CD4-positive, alpha-beta memory T cell (primary cell): Measurements from ENCODE around the gene MZF1. TPM values are rescaled to one million over a fixed set of nuclear protein-coding genes. Genes with fewer than 3 reads are reported as not detected.

Source experiments
- CTCF ChIA-PET: fragments of 350-600 bp; sonication (Branson Sonifier 250); formaldehyde crosslinking; loops from one replicate; lab custom pipeline; 2021; ENCODE audit warnings: inconsistent platforms; ENCODE audit not compliant: partially characterized antibody; lab: Charles Lee
- POLR2A ChIA-PET: fragments of 350-600 bp; sonication (Branson Sonifier 250); formaldehyde crosslinking; loops from one replicate; lab custom pipeline; 2021; ENCODE audit not compliant: partially characterized antibody; lab: Charles Lee
- DNase-seq, 5 donors: peaks; one replicate each; pipeline versions ENCODE4 v3.0.0 to v3.0.0-alpha.2; 2020 to 2022; ENCODE audit warnings: mixed read lengths in 1 of 5
- H3K27ac ChIP-seq: one replicate; pipeline ENCODE4 v1.7.0; 2013; ENCODE audit warnings: low read depth, low read length
- H3K27me3 ChIP-seq: 2 replicates; pipeline ENCODE4 v1.7.0; 2013; ENCODE audit warnings: mild to moderate bottlenecking, low read length, moderate library complexity; ENCODE audit not compliant: insufficient read depth
- H3K36me3 ChIP-seq: 2 replicates; pipeline ENCODE4 v1.7.0; 2013; ENCODE audit warnings: mild to moderate bottlenecking, low read length, moderate library complexity; ENCODE audit not compliant: insufficient read depth
- H3K4me1 ChIP-seq: 2 replicates; pipeline ENCODE4 v1.7.0; 2013; ENCODE audit warnings: mild to moderate bottlenecking, low read length, moderate library complexity; ENCODE audit not compliant: insufficient read depth
- H3K4me3 ChIP-seq, 2 donors: one replicate each; pipeline ENCODE4 v1.7.0; 2013; ENCODE audit warnings: low read length in 2 of 2, mild to moderate bottlenecking in 1 of 2
- H3K9me3 ChIP-seq, 2 donors: one replicate each; pipeline ENCODE4 v1.7.0; 2013; ENCODE audit warnings: low read length in 2 of 2, control low read depth in 1 of 2; ENCODE audit not compliant: control insufficient read depth in 1 of 2
- H3K27ac Mint-ChIP-seq, 7 donors: one replicate each; pipeline ENCODE4 v1.8.0; 2020 to 2021; ENCODE audit warnings: mixed read lengths in 7 of 7, mild to moderate bottlenecking in 6 of 7, inconsistent platforms in 3 of 7, moderate library complexity in 3 of 7
- H3K27me3 Mint-ChIP-seq, 2 donors: one replicate each; pipeline ENCODE4 v1.8.0; 2020 to 2021; ENCODE audit warnings: mixed read lengths in 2 of 2
- H3K36me3 Mint-ChIP-seq, 2 donors: one replicate each; pipeline ENCODE4 v1.8.0; 2020 to 2021; ENCODE audit warnings: mixed read lengths in 2 of 2, inconsistent platforms in 1 of 2, mild to moderate bottlenecking in 1 of 2
- H3K4me1 Mint-ChIP-seq, 4 donors: one replicate each; pipeline ENCODE4 v1.8.0; 2020 to 2021; ENCODE audit warnings: mixed read lengths in 4 of 4, mild to moderate bottlenecking in 1 of 4
- H3K4me3 Mint-ChIP-seq, 8 donors: one replicate each; pipeline ENCODE4 v1.8.0; 2020 to 2021; ENCODE audit warnings: mixed read lengths in 8 of 8, mild to moderate bottlenecking in 7 of 8, moderate library complexity in 6 of 8, inconsistent platforms in 3 of 8
- H3K9me3 Mint-ChIP-seq, 8 donors: one replicate each; pipeline ENCODE4 v1.8.0; 2020 to 2021; ENCODE audit warnings: mixed read lengths in 8 of 8, mild to moderate bottlenecking in 5 of 8, inconsistent platforms in 3 of 8, moderate library complexity in 1 of 8
- intact Hi-C: fragments of 100-400 bp; cut with micrococcal nuclease; formaldehyde crosslinking; loops from one replicate; pipeline ENCODE4 v1.15.1; 2023
- microRNA-seq: library from miRNA; unstranded; fragments of <30 nt; microRNA quantifications from one replicate; pipeline ENCODE4 v1.2.0, GENCODE V29; 2021; ENCODE audit warnings: borderline replicate concordance, borderline number of aligned reads, borderline microRNAs expressed, mixed read lengths
- polyA plus RNA-seq, 2 donors: library from polyadenylated mRNA; unstranded; fragments of 300-500 nt; fragmentation: Illumina TruSeq; gene quantifications; one replicate each; pipeline ENCODE4 v1.2.3, GENCODE V29; 2021
- total RNA-seq, 2 experiments: library from RNA; stranded (reverse); gene quantifications; one replicate each; pipeline ENCODE4 v1.2.3, GENCODE V29; 2021

Gene MZF1
- total and polyA plus RNA-seq, 4 experiments from 2014 or later: 5.2 to 44.4 (median 25.8) TPM

- Mint-ChIP-seq H3K36me3 (peaks cover 6 to 8% of the 10 kb centered on the region in 2 donors), H3K4me1 (peaks cover 8 to 42% (median 23%) of the 10 kb centered on the region in 4 donors), H3K27me3 (no peaks in the 10 kb centered on the region), H3K9me3 (no peaks in the 10 kb centered on the region), H3K4me3 (peak overlapping the region in 2 of 8 donors; percentile 55 to 84), H3K27ac (peak overlapping the region in 3 of 7 donors; percentile 4 to 84 (median 25))
- H3K36me3 ChIP-seq: peaks cover 13% of the 10 kb centered on the region
- H3K9me3 ChIP-seq: no peaks in the 10 kb centered on the region
- no peak for DNase-seq
- peak overlapping the region in 1 of 2 donors; percentile 32 for H3K4me3 ChIP-seq
- peaks cover 24% of the 10 kb centered on the region for H3K4me1 ChIP-seq
- peak overlapping the region; percentile 61 for H3K27ac ChIP-seq
- CTCF ChIA-PET: interaction anchor here (0.9 to 13.8 kb wide), 6 partner anchors 10 to 67 kb away, joined by 3 to 260 read pairs (median 7); partner anchors contain the start of gene CHMP2A
- no peaks in the 10 kb centered on the region for H3K27me3 ChIP-seq
- POLR2A ChIA-PET: interaction anchor here (1.0 to 2.5 kb wide), 8 partner anchors 25 to 67 kb away, joined by 3 to 21 read pairs (median 6); partner anchors contain the start of genes CHMP2A, MZF1, TRIM28 and UBE2M
- intact Hi-C loops: no loop called here
Observed at GRCh38 chr19:58513213-58513693, 59.9 kb downstream of the MZF1 start.

Small RNA genes within 50 kb of the gene (microRNA-seq; reads per million reads assigned to microRNA genes)
- not detected for gene MIR6807

Other genes with a start within 250 kb of the MZF1 start
- gene ZSCAN22, start 246.3 kb downstream of the MZF1 start, total RNA-seq: 1 to 10 TPM; 5.0 to 5.3 TPM
- 1 to 10 TPM in 1 of 2 donors, under 1 TPM in 1; 0.36 to 3.5 TPM for gene ZSCAN22, start 246.3 kb downstream of the MZF1 start, polyA plus RNA-seq
- 10 to 100 TPM; 15.8 to 19.0 TPM for gene A1BG, start 219.8 kb downstream of the MZF1 start, total RNA-seq
- 10 to 100 TPM; 44.7 to 47.9 TPM for gene A1BG, start 219.8 kb downstream of the MZF1 start, polyA plus RNA-seq
- gene ZNF497, start 210.6 kb downstream of the MZF1 start, total RNA-seq: 1 to 10 TPM; 1.7 to 2.0 TPM
- gene ZNF497, start 210.6 kb downstream of the MZF1 start, polyA plus RNA-seq: 1 to 10 TPM in 1 of 2 donors, under 1 TPM in 1; 0.46 to 1.2 TPM
- gene ZNF837, start 192.3 kb downstream of the MZF1 start, total RNA-seq: 1 to 10 TPM; 3.4 to 3.5 TPM
- gene ZNF837, start 192.3 kb downstream of the MZF1 start, polyA plus RNA-seq: 1 to 10 TPM; 3.8 to 4.6 TPM
- 1,000 to 10,000 TPM; 1,267 to 1,360 TPM for gene RPS5, start 186.1 kb downstream of the MZF1 start, total RNA-seq
- 1,000 to 10,000 TPM; 1,172 to 1,304 TPM for gene RPS5, start 186.1 kb downstream of the MZF1 start, polyA plus RNA-seq
- gene RNF225, start 177.7 kb downstream of the MZF1 start, total RNA-seq: under 1 TPM in 1 of 2 experiments, not detected in 1; 0.47 TPM
- gene RNF225, start 177.7 kb downstream of the MZF1 start, polyA plus RNA-seq: not detected
- gene ZNF584, start 164.7 kb downstream of the MZF1 start, total RNA-seq: 10 to 100 TPM; 10.3 to 10.7 TPM
- 1 to 10 TPM; 6.6 to 9.1 TPM for gene ZNF584, start 164.7 kb downstream of the MZF1 start, polyA plus RNA-seq
- 10 to 100 TPM in 1 of 2 experiments, 1 to 10 TPM in 1; 9.5 to 11.7 TPM for gene ZNF132, start 133.2 kb downstream of the MZF1 start, total RNA-seq
- gene ZNF132, start 133.2 kb downstream of the MZF1 start, polyA plus RNA-seq: 1 to 10 TPM in 1 of 2 donors, under 1 TPM in 1; 0.43 to 1.8 TPM
- gene ZNF324B, start 121.7 kb downstream of the MZF1 start, total RNA-seq: 10 to 100 TPM; 13.1 to 13.7 TPM
- 1 to 10 TPM; 1.2 to 1.5 TPM for gene ZNF324B, start 121.7 kb downstream of the MZF1 start, polyA plus RNA-seq
- gene ZNF324, start 106.3 kb downstream of the MZF1 start, total RNA-seq: 10 to 100 TPM; 27.6 TPM
- 10 to 100 TPM in 1 of 2 donors, 1 to 10 TPM in 1; 5.6 to 17.0 TPM for gene ZNF324, start 106.3 kb downstream of the MZF1 start, polyA plus RNA-seq
- gene ZNF446, start 97.0 kb downstream of the MZF1 start, total RNA-seq: 10 to 100 TPM; 16.4 to 19.5 TPM
- gene ZNF446, start 97.0 kb downstream of the MZF1 start, polyA plus RNA-seq: 1 to 10 TPM; 1.4 to 5.5 TPM
- gene SLC27A5, start 61.3 kb downstream of the MZF1 start, total RNA-seq: 10 to 100 TPM; 10.5 to 12.2 TPM
- 10 to 100 TPM; 16.1 to 23.6 TPM for gene SLC27A5, start 61.3 kb downstream of the MZF1 start, polyA plus RNA-seq
- 10 to 100 TPM; 19.8 TPM for gene ZBTB45, start 53.5 kb downstream of the MZF1 start, total RNA-seq
- gene ZBTB45, start 53.5 kb downstream of the MZF1 start, polyA plus RNA-seq: 1 to 10 TPM; 1.9 to 6.2 TPM
- gene TRIM28, start 29.3 kb downstream of the MZF1 start, total RNA-seq: 100 to 1,000 TPM; 342 to 348 TPM
- gene TRIM28, start 29.3 kb downstream of the MZF1 start, polyA plus RNA-seq: 10 to 100 TPM; 19.4 to 70.9 TPM
- 10 to 100 TPM; 81.1 to 88.4 TPM for gene CHMP2A, start 18.2 kb downstream of the MZF1 start, total RNA-seq
- 100 to 1,000 TPM; 200 to 238 TPM for gene CHMP2A, start 18.2 kb downstream of the MZF1 start, polyA plus RNA-seq
- gene UBE2M, start 14.7 kb downstream of the MZF1 start, total RNA-seq: 10 to 100 TPM; 55.1 to 58.3 TPM
- 10 to 100 TPM; 12.4 to 23.8 TPM for gene UBE2M, start 14.7 kb downstream of the MZF1 start, polyA plus RNA-seq